ENCODE data around the gene SUN2. TPM values are rescaled to one million over a fixed set of nuclear protein-coding genes. Genes with fewer than 3 reads are reported as not detected.

SUN2 gene
- total RNA-seq, 2 experiments from 2014 or later = 101 to 107 TPM

GRCh38 chr22:38715176-38715764 is 40.5 kb downstream of the SUN2 start:
- intact Hi-C loops (cut with micrococcal nuclease) = no loop called here
- CTCF ChIA-PET = interaction anchor here (2.8 to 3.4 kb wide), 2 partner anchors 10 to 18 kb away, joined by 8 to 13 read pairs; no protein-coding TSS in a partner anchor
- TF ChIP-seq CTCF (IDR thresholded peaks at IDR 0.05) = no peak
- Mint-ChIP-seq H3K36me3 (ENCODE audit: low read depth) (peaks cover 29% of the 10 kb centered on the region), H3K27me3 (no peaks in the 10 kb centered on the region), H3K4me3 (no peak overlapping the region), H3K9me3 (no peaks in the 10 kb centered on the region), H3K4me1 (ENCODE audit: low read depth) (peaks cover 33% of the 10 kb centered on the region), H3K27ac (peak overlapping the region; percentile 2)
- ATAC-seq = no peak
- POLR2A ChIA-PET = interaction anchor here (1.1 to 41.0 kb wide), 2 partner anchors 9 to 26 kb away, joined by 5 to 905 read pairs; partner anchors contain the start of genes GTPBP1 and SUN2
- no peak for DNase-seq

GRCh38 chr22:38713921-38714320 is 41.9 kb downstream of the SUN2 start:
- peaks cover 38% of the 10 kb centered on the region for H3K36me3 Mint-ChIP-seq (ENCODE audit: low read depth)
- peaks cover 41% of the 10 kb centered on the region for H3K4me1 Mint-ChIP-seq (ENCODE audit: low read depth)
- intact Hi-C loops (cut with micrococcal nuclease) = no loop called here
- no peak for TF ChIP-seq CTCF (IDR thresholded peaks at IDR 0.05)
- ChIA-PET CTCF (interaction anchor here (2.8 to 3.4 kb wide), 2 partner anchors 11 to 19 kb away, joined by 8 to 13 read pairs; no protein-coding TSS in a partner anchor), POLR2A (interaction anchor here (1.0 to 41.0 kb wide), 2 partner anchors 15 to 28 kb away, joined by 3 to 905 read pairs; partner anchors contain the start of gene SUN2)
- DNase-seq (no peak), ATAC-seq (no peak)
- H3K27ac Mint-ChIP-seq = peak overlapping the region; percentile 79
- no peak overlapping the region for H3K4me3 Mint-ChIP-seq
- H3K9me3 Mint-ChIP-seq = no peaks in the 10 kb centered on the region
- H3K27me3 Mint-ChIP-seq = no peaks in the 10 kb centered on the region

GRCh38 chr22:38712486-38713207 is 43.2 kb downstream of the SUN2 start:
- CTCF ChIA-PET = interaction anchor here (1.2 to 2.0 kb wide), 2 partner anchors 12 to 20 kb away, joined by 3 to 7 read pairs; no protein-coding TSS in a partner anchor
- H3K27me3 Mint-ChIP-seq = no peaks in the 10 kb centered on the region
- no peak for TF ChIP-seq CTCF (IDR thresholded peaks at IDR 0.05)

GRCh38 chr22:38710866-38711265 is 44.9 kb downstream of the SUN2 start:
- DNase-seq = no peak
- Mint-ChIP-seq H3K4me1 (ENCODE audit: low read depth) (peaks cover 57% of the 10 kb centered on the region), H3K9me3 (no peaks in the 10 kb centered on the region), H3K27me3 (no peaks in the 10 kb centered on the region), H3K36me3 (ENCODE audit: low read depth) (peaks cover 44% of the 10 kb centered on the region), H3K27ac (no peak overlapping the region), H3K4me3 (no peak overlapping the region)
- no peak for ATAC-seq
- intact Hi-C loops (cut with micrococcal nuclease) = no loop called here
- ChIA-PET POLR2A (interaction anchor here (41.0 kb wide), 1 partner anchor 31 kb away, joined by 905 read pairs; the partner anchor contains the start of gene SUN2), CTCF (interaction anchor here (2.0 kb wide), 1 partner anchor 14 kb away, joined by 7 read pairs; no protein-coding TSS in a partner anchor)
- no peak for TF ChIP-seq CTCF (IDR thresholded peaks at IDR 0.05)

More at GRCh38 chr22:38712486-38713207, 43.2 kb downstream of the SUN2 start:
- H3K9me3 Mint-ChIP-seq = no peaks in the 10 kb centered on the region
- peaks cover 45% of the 10 kb centered on the region for H3K36me3 Mint-ChIP-seq (ENCODE audit: low read depth)
- H3K4me3 Mint-ChIP-seq = no peak overlapping the region
- intact Hi-C loops (cut with micrococcal nuclease) = no loop called here
- H3K4me1 Mint-ChIP-seq (ENCODE audit: low read depth) = peaks cover 50% of the 10 kb centered on the region
- no peak for ATAC-seq
- no peak for DNase-seq
- POLR2A ChIA-PET = interaction anchor here (0.6 to 41.0 kb wide), 3 partner anchors 14 to 64 kb away, joined by 3 to 905 read pairs (median 3); partner anchors contain the start of gene SUN2
- no peak overlapping the region for H3K27ac Mint-ChIP-seq

Data from activated CD8-positive, alpha-beta T cell treated with anti-CD3 and anti-CD28 coated beads for 36 hours (primary cell).